ENCODE measurements around the gene CD274.

GRCh38 chr9:5499157-5499556 is 48.8 kb downstream of the CD274 start:
- no peak for TF ChIP-seq CTCF (conservative IDR thresholded peaks at IDR 0.05; ENCODE audit: low read depth, low read length)
- TF ChIP-seq EZH2 (IDR thresholded peaks at IDR 0.05; ENCODE audit: borderline replicate concordance, low read depth, low read length, poor library complexity, severe bottlenecking), result no peak

Data from A673 (cell line).